ENCODE data around the gene NHERF2. TPM values are rescaled to one million over a fixed set of nuclear protein-coding genes. Genes with fewer than 3 reads are reported as not detected.

NHERF2 gene
- total and polyA plus RNA-seq, 2 experiments from 2014 or later: 12.0 to 16.5 TPM

DNA sequence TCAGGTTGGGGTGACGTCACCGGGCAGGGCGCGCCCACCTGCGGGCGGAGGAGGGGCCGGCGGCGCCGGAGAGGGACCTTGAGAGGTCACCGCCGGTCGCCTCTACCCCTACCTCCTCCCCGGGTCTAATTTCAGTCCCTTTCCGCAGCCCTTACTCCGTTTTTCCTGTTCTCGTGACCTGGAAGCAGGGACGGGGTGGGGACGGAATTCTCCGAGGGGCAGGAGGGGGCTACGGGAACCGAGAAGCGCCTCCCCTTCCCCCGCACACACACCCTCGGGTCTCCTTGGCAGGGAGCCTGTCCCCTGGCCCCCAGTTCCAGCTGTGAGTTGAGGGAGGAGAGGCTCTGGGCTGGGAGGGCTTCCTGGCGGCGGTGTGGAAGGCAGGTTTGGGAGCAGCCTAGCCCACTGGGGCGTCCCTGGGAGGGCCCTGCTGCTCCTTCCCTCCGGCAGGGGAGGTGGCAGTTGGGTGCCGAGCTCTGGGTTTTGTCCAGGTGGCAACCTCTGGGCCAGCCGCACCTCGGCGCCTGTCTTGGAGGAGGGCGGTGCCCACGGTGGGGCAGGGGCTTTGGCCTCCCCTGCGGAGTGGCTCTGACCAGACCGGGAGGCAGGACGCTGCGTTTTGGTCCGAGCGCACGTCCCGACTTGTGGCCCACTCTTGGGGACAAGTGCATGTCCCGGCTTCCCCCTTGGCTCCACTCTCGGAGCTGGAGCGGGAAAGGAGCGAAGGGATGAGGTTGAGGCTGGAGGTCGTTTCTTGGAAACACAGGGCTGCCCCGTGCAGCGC, 36.2 kb upstream of the NHERF2 start:
- ATAC-seq (peak; percentile 15), DNase-seq (ENCODE audit: low spot score) (peak; percentile 89)
- Histone ChIP-seq H4K20me1 (replicated peaks; ENCODE audit: insufficient read depth) (no peaks in the 10 kb centered on the region; the same call in 1 of the 2 replicates), H3K36me3 (ENCODE audit: insufficient read depth) (no peaks in the 10 kb centered on the region), H3K27ac (ENCODE audit: low read depth) (no peak overlapping the region), H3F3A (replicated peaks; ENCODE audit: low read depth) (peaks cover 20% of the 10 kb centered on the region), H3K27me3 (ENCODE audit: insufficient read depth) (peaks cover 33% of the 10 kb centered on the region), H3K79me2 (replicated peaks; ENCODE audit: insufficient read depth) (peaks cover 4% of the 10 kb centered on the region), H3K9me2 (ENCODE audit: insufficient read depth) (no peaks in the 10 kb centered on the region), H3K4me3 (peak overlapping the region; percentile 86), H3K4me1 (ENCODE audit: insufficient read depth) (peaks cover 7% of the 10 kb centered on the region; the same call in 1 of the 2 replicates), H2AFZ (peak overlapping the region; percentile 89), H3K4me2 (peak overlapping the region; percentile 97)
- TF ChIP-seq EZH2 (IDR thresholded peaks at IDR 0.05; ENCODE audit: low read depth, unreplicated experiment) (peak; percentile 40), CREB1 (CRISPR knock-in tag; IDR thresholded peaks at IDR 0.05; ENCODE audit: low read depth) (peak; percentile 94), POLR2AphosphoS5 (IDR thresholded peaks at IDR 0.05; ENCODE audit: low read depth) (0 out of 2 replicates have a peak, but pooled peaks have one; percentile 38), ZNF331 (CRISPR knock-in tag; IDR thresholded peaks at IDR 0.05; ENCODE audit: low read depth) (no peak)
- TF ChIP-seq, protein P1, sequence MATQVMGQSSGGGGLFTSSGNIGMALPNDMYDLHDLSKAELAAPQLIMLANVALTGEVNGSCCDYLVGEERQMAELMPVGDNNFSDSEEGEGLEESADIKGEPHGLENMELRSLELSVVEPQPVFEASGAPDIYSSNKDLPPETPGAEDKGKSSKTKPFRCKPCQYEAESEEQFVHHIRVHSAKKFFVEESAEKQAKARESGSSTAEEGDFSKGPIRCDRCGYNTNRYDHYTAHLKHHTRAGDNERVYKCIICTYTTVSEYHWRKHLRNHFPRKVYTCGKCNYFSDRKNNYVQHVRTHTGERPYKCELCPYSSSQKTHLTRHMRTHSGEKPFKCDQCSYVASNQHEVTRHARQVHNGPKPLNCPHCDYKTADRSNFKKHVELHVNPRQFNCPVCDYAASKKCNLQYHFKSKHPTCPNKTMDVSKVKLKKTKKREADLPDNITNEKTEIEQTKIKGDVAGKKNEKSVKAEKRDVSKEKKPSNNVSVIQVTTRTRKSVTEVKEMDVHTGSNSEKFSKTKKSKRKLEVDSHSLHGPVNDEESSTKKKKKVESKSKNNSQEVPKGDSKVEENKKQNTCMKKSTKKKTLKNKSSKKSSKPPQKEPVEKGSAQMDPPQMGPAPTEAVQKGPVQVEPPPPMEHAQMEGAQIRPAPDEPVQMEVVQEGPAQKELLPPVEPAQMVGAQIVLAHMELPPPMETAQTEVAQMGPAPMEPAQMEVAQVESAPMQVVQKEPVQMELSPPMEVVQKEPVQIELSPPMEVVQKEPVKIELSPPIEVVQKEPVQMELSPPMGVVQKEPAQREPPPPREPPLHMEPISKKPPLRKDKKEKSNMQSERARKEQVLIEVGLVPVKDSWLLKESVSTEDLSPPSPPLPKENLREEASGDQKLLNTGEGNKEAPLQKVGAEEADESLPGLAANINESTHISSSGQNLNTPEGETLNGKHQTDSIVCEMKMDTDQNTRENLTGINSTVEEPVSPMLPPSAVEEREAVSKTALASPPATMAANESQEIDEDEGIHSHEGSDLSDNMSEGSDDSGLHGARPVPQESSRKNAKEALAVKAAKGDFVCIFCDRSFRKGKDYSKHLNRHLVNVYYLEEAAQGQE (IDR thresholded peaks at IDR 0.05; ENCODE audit: unreplicated experiment): no peak
- peaks cover 42% of the 10 kb centered on the region for H3K27me3 Mint-ChIP-seq (ENCODE audit: insufficient read depth, low read depth, poor library complexity)
- peaks cover 15% of the 10 kb centered on the region for H3K4me1 Mint-ChIP-seq
- no peak overlapping the region for H3K27ac Mint-ChIP-seq
- H3K4me3 Mint-ChIP-seq: peak overlapping the region; percentile 74
- H3K36me3 Mint-ChIP-seq (ENCODE audit: low read depth): peaks cover 16% of the 10 kb centered on the region
- no peaks in the 10 kb centered on the region for H3K9me3 Mint-ChIP-seq

DNA sequence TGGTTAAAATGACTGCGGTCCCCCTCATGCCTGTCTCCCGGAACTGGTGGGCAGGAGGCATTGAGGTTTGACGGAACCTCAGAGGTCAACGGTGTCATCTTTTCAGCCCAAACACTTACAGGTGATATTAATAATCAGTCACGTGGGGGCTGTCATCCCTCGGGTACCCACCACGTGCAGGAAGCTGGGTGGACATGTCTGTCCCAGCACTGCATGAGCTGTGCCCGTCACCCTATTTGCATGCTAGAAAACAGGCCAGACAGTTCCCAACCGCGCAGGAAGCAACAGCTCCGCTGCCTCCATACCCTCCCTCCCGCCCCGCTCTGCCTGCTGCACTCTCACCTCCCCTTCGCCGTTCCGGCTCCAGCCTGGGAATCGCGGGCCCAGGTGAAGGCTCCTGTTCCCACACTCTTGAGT, 35.6 kb upstream of the NHERF2 start:
- Histone ChIP-seq H4K20me1 (replicated peaks; ENCODE audit: insufficient read depth) (no peaks in the 10 kb centered on the region; the same call in 1 of the 2 replicates), H3K36me3 (ENCODE audit: insufficient read depth) (no peaks in the 10 kb centered on the region), H3K27ac (ENCODE audit: low read depth) (no peak overlapping the region), H3F3A (replicated peaks; ENCODE audit: low read depth) (peaks cover 23% of the 10 kb centered on the region), H3K27me3 (ENCODE audit: insufficient read depth) (peaks cover 33% of the 10 kb centered on the region), H3K9me2 (ENCODE audit: insufficient read depth) (no peaks in the 10 kb centered on the region), H3K4me2 (peak overlapping the region; percentile 97), H3K4me3 (peak overlapping the region; percentile 86), H2AFZ (no peak overlapping the region), H3K4me1 (ENCODE audit: insufficient read depth) (peaks cover 7% of the 10 kb centered on the region; the same call in 1 of the 2 replicates), H3K79me2 (replicated peaks; ENCODE audit: insufficient read depth) (peaks cover 4% of the 10 kb centered on the region; the same call in 1 of the 2 replicates)
- Mint-ChIP-seq H3K9me3 (no peaks in the 10 kb centered on the region), H3K36me3 (ENCODE audit: low read depth) (peaks cover 11% of the 10 kb centered on the region), H3K4me1 (peaks cover 15% of the 10 kb centered on the region), H3K27me3 (ENCODE audit: insufficient read depth, low read depth, poor library complexity) (peaks cover 42% of the 10 kb centered on the region), H3K4me3 (peak overlapping the region; percentile 74), H3K27ac (no peak overlapping the region)
- TF ChIP-seq ZNF114 (CRISPR knock-in tag; IDR thresholded peaks at IDR 0.05) (no peak), STAT1 (IDR thresholded peaks at IDR 0.05; ENCODE audit: unreplicated experiment) (no peak), JUNB (IDR thresholded peaks at IDR 0.05; ENCODE audit: unreplicated experiment) (no peak), CREB1 (CRISPR knock-in tag; IDR thresholded peaks at IDR 0.05; ENCODE audit: low read depth) (no peak), EZH2 (IDR thresholded peaks at IDR 0.05; ENCODE audit: low read depth, unreplicated experiment) (no peak), ZNF331 (CRISPR knock-in tag; IDR thresholded peaks at IDR 0.05; ENCODE audit: low read depth) (no peak)
- TF ChIP-seq, protein P2, sequence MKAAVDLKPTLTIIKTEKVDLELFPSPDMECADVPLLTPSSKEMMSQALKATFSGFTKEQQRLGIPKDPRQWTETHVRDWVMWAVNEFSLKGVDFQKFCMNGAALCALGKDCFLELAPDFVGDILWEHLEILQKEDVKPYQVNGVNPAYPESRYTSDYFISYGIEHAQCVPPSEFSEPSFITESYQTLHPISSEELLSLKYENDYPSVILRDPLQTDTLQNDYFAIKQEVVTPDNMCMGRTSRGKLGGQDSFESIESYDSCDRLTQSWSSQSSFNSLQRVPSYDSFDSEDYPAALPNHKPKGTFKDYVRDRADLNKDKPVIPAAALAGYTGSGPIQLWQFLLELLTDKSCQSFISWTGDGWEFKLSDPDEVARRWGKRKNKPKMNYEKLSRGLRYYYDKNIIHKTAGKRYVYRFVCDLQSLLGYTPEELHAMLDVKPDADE (IDR thresholded peaks at IDR 0.05): no peak
- TF ChIP-seq, protein P1 (IDR thresholded peaks at IDR 0.05; ENCODE audit: unreplicated experiment): no peak
- TF ChIP-seq, protein P3, sequence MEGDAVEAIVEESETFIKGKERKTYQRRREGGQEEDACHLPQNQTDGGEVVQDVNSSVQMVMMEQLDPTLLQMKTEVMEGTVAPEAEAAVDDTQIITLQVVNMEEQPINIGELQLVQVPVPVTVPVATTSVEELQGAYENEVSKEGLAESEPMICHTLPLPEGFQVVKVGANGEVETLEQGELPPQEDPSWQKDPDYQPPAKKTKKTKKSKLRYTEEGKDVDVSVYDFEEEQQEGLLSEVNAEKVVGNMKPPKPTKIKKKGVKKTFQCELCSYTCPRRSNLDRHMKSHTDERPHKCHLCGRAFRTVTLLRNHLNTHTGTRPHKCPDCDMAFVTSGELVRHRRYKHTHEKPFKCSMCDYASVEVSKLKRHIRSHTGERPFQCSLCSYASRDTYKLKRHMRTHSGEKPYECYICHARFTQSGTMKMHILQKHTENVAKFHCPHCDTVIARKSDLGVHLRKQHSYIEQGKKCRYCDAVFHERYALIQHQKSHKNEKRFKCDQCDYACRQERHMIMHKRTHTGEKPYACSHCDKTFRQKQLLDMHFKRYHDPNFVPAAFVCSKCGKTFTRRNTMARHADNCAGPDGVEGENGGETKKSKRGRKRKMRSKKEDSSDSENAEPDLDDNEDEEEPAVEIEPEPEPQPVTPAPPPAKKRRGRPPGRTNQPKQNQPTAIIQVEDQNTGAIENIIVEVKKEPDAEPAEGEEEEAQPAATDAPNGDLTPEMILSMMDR (conservative IDR thresholded peaks at IDR 0.05; ENCODE audit: low read depth in 2 of 2): no peak
- ATAC-seq (peak; percentile 12), DNase-seq (ENCODE audit: low spot score) (peak; percentile 57)
